SH-SY5Y (cell line): Measurements from ENCODE around the gene SUMO3.

Experiments
- GATA2 ChIP-seq: IDR thresholded peaks from 2 replicates; pipeline ENCODE4 v1.6.1; 2011; ENCODE audit warnings: mild to moderate bottlenecking, low read depth, low read length
- GATA3 ChIP-seq: IDR thresholded peaks from 2 replicates; pipeline ENCODE4 v1.6.1; 2011; ENCODE audit warnings: low read depth, mild to moderate bottlenecking, low read length, moderate library complexity

DNA sequence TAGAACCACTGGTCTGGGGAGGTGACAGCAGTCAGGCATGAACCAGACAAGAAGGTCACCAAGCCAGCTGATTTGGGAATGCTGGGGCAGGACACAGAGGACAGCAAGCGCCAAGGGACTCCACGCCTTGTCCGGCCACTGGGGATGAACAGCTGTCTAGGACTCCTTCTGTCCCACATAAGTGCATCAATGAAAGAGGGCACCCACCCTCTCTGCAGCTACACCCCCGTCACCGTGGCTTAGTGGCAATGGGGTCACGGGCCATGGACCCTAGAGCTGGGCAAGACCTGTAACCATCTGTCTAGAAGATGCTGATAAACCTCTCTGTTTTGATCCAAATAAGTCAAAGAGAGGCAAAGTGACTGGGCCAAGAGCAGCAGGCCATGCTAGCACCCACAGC is 33.1 kb downstream of the SUMO3 start:
- TF ChIP-seq GATA3 (no peak), GATA2 (no peak)
